Adrenal gland (tissue), 12 donors: ENCODE results near the gene DIPK1B. TPM values are rescaled to one million over a fixed set of nuclear protein-coding genes. Genes with fewer than 3 reads are reported as not detected.

ENCODE experiments used
- DNase-seq, 7 donors: peaks; one replicate each; pipeline ENCODE4 v3.0.0-alpha.2; 2019 to 2020
- H3K27ac ChIP-seq, 5 donors: fragments of 200-600 bp; sonication (generic) in 4 of 5; 1 replicate in 3 of 5; 2 replicates in 2 of 5; pipeline versions ENCODE4 v1.5.1 to v1.8.0; 2016 to 2020; ENCODE audit warnings: mild to moderate bottlenecking in 1 of 5
- H3K27me3 ChIP-seq: fragments of 200-600 bp; 2 replicates; pipeline ENCODE4 v1.8.0; 2021
- H3K36me3 ChIP-seq, 2 donors: fragments of 200-600 bp; replicated peaks in 1 of 2; 1 replicate in 1 of 2; 2 replicates in 1 of 2; pipeline versions ENCODE4 v1.5.1 to v1.8.0; 2018 to 2022
- H3K4me1 ChIP-seq, 2 donors: fragments of 200-600 bp; replicated peaks in 1 of 2; 1 replicate in 1 of 2; 2 replicates in 1 of 2; pipeline versions ENCODE4 v1.5.1 to v1.8.0; 2018 to 2021
- H3K4me3 ChIP-seq, 4 donors: fragments of 200-600 bp; sonication (generic) in 3 of 4; one replicate each; pipeline ENCODE4 v1.5.1; 2016 to 2018
- H3K9me3 ChIP-seq, 3 donors: fragments of 200-600 bp; sonication (generic) in 1 of 3; replicated peaks in 1 of 3; 1 replicate in 2 of 3; 2 replicates in 1 of 3; pipeline versions ENCODE4 v1.5.1 to v1.8.0; 2016 to 2021
- CTCF ChIP-seq, 6 experiments: fragments of 450-650 bp in 4 of 6; fragments of 200-600 bp in 2 of 6; sonication (generic) in 1 of 6; IDR thresholded peaks; 1 replicate in 5 of 6; 2 replicates in 1 of 6; pipeline versions ENCODE4 v1.5.1 to v1.8.0; 2016 to 2021; ENCODE audit warnings: antibody characterized with exemption in 6 of 6, mild to moderate bottlenecking in 2 of 6, moderate library complexity in 1 of 6
- POLR2A ChIP-seq, 2 donors: fragments of 450-650 bp; IDR thresholded peaks; one replicate each; pipeline ENCODE4 v1.6.1; 2017; ENCODE audit warnings: antibody characterized with exemption in 2 of 2, mild to moderate bottlenecking in 2 of 2, moderate library complexity in 1 of 2
- WGBS, 4 donors: extraction: QIAGEN DNeasy Blood & Tissue Kit in 2 of 4; methylation state at CpG; one replicate each; pipeline versions ENCODE4 v1.1.5 to v1.1.7; 2013 to 2017; 5-methylcytosine and 5-hydroxymethylcytosine counted together
- intact Hi-C, 2 donors: fragments of 100-400 bp; cut with DNase I; formaldehyde crosslinking; loops; one replicate each; pipeline versions ENCODE4 v1.14.1 to v1.15.0; 2022 to 2023
- polyA plus RNA-seq, 3 donors: library from polyadenylated mRNA; stranded (reverse); fragments of 200-250 nt in 2 of 3; fragments of 350-450 nt in 1 of 3; fragmentation: Illumina TruSeq in 1 of 3; extraction: RNeasy Lipid Tissue Mini Kit (QIAGEN cat#74804) in 1 of 3; gene quantifications; one replicate each; pipeline ENCODE4 v1.2.3, GENCODE V29; 2013 to 2014
- total RNA-seq, 9 donors: library from RNA; depleted of rRNA in 4 of 9; stranded (reverse); fragments of >200 nt in 4 of 9; fragments of 120-200 nt in 1 of 9; fragmentation: NEBNext Ultra II Directional in 1 of 9; extraction: Animal tissue kit (Norgen Biotek cat#: 25700) in 1 of 9; gene quantifications; one replicate each; pipeline versions ENCODE4 v1.1.0 to v1.2.4, GENCODE V29; 2013 to 2023
- donor health status: healthy with polysubstance abuse.
- donor health status: Bipolar disorder and iron deficiency.
- donor health status: DM: yes; HTN: yes; CAD: no.
- donor health status: DM: no; HTN: no; CAD: no.
- donor health status: DM: no; HTN: no; CAD: no.
- donor health status: DM: yes; HTN: yes; CAD: no.

Gene DIPK1B
- total and polyA plus RNA-seq, 12 donors: 1.4 to 19.2 (median 8.3) TPM

DNA sequence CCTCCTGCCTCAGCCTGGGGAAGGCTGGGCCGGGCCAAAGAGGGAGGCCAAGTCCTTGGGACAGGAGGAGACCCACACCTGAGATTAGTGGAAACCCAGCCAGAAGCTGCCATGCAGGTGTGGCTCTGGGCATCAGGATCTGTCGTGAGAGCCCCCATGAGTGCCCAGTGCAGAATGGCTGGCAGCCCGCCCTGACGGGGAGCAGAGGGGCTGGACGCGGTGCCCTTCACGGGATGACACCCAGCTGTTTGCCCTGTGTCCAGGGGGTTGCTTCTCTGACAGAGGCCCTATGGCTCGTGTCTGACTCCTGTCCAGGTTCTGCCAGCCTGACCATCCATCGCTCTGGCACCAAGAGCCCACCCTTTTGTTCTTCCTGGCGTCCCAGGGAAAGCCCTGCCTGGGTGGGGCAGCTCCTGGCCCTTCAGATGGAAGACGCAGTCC lies 8.5 kb downstream of the DIPK1B start:
- H3K9me3 ChIP-seq: no peaks in the 10 kb centered on the region
- peak in 1 of 7 donors; percentile 29 for DNase-seq
- peaks cover 0 to 37% of the 10 kb centered on the region in 2 donors for H3K36me3 ChIP-seq
- H3K4me1 ChIP-seq: peaks cover 0 to 2% of the 10 kb centered on the region in 2 donors
- no peak for TF ChIP-seq CTCF (IDR thresholded peaks at IDR 0.05)
- TF ChIP-seq POLR2A (IDR thresholded peaks at IDR 0.05): no peak
- no peak overlapping the region for H3K4me3 ChIP-seq
- intact Hi-C loops: no loop called here
- H3K27me3 ChIP-seq: no peaks in the 10 kb centered on the region
- peak overlapping the region in 1 of 5 donors; percentile 45 for H3K27ac ChIP-seq
- WGBS, 4 donors: 70 to 86% (median 75%) methylated on average over 7 to 11 of the region's 11 CpGs

DNA sequence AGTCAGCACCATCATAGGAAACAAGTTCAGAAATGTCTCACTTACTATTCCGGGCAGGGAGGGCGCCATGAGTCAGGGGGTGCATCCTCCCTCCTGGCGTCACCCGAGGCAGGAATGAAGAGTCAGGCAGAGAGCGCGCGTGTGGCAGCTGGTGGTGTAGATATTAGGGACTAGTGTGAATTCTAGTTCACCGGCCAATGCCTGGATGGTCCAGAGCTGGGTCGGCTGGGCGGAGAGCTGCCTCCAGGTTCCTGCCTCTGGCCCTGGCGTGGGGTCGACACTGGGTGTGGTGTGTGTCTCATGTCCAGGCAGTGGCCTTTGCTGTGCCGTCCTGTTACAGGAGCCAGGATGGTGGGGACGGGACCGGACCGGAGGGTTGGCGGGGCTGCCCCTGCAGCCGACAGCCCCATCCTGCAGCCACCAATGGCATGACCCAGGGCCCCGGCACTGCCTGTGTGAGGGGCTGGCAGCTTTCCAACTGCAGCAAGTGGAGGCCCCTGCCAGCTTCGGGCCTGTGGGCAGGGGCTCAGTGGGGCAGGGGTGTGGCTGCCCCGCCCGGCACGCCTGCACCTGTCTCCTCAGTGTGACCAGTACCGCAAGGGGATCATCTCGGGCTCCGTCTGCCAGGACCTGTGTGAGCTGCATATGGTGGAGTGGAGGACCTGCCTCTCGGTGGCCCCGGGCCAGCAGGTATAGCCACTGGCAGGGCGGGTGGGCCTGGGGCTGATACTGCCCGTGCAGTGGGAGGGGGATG lies 9.1 kb downstream of the DIPK1B start:
- peak in 4 of 7 donors; percentile 25 to 65 (median 39) for DNase-seq
- 71 to 84% (median 81%) methylated on average over 7 to 30 of the region's 30 CpGs for WGBS, 4 donors
- peaks cover 0 to 41% of the 10 kb centered on the region in 2 donors for H3K36me3 ChIP-seq
- no peaks in the 10 kb centered on the region for H3K27me3 ChIP-seq
- intact Hi-C loops: no loop called here
- H3K27ac ChIP-seq: peak overlapping the region in 1 of 5 donors; percentile 45
- H3K4me3 ChIP-seq: no peak overlapping the region
- TF ChIP-seq CTCF (IDR thresholded peaks at IDR 0.05): no peak
- no peak for TF ChIP-seq POLR2A (IDR thresholded peaks at IDR 0.05)
- H3K9me3 ChIP-seq: no peaks in the 10 kb centered on the region
- peaks cover 3 to 7% of the 10 kb centered on the region in 2 donors for H3K4me1 ChIP-seq

DNA sequence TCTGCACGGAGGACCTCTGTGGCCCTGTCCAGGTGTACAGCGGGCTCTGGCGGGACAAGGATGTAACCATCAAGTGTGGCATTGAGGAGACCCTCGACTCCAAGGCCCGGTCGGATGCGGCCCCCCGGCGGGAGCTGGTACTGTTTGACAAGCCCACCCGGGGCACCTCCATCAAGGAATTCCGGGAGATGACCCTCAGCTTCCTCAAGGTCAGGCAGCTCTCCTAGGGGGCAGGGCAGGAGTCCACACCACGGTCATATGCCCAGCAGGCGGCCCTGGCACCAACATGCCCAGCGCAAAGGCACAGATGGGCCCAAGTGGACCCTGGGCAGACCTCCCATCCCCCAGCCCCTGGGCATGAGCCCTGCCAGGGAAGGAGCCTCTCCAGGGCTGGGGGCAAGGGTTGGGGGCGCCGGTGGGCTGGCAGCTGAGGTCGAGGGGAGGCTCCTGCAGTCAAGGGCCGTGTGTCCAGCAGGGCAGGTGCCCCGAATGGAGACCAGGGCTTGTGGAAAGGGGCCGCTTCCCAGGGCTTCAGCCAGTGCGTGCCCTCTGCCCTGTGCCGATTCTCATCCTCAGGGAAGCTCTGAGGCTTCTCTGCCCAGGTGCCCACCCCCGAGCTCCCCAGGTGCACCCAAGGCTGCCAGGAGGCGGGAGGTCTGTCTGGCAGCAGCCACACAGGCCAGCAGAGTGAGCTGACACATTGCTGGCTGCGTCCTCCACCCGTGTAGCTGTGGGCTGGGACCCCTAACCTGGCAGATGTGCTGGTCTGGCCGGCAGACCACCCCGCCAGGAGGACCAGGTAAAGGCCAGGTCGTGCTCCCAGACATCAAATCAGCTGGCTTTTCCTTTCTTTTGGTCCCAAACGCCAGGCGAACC lies 10.0 kb downstream of the DIPK1B start:
- intact Hi-C loops: no loop called here
- H3K27ac ChIP-seq: no peak overlapping the region
- no peaks in the 10 kb centered on the region for H3K9me3 ChIP-seq
- 73 to 88% (median 81%) methylated on average over 4 to 31 of the region's 31 CpGs for WGBS, 4 donors
- no peak overlapping the region for H3K4me3 ChIP-seq
- peak in 1 of 7 donors; percentile 35 for DNase-seq
- H3K4me1 ChIP-seq: peaks cover 11 to 16% of the 10 kb centered on the region in 2 donors
- H3K27me3 ChIP-seq: no peaks in the 10 kb centered on the region
- peaks cover 0 to 41% of the 10 kb centered on the region in 2 donors for H3K36me3 ChIP-seq
- TF ChIP-seq CTCF (IDR thresholded peaks at IDR 0.05) (no peak), POLR2A (IDR thresholded peaks at IDR 0.05) (no peak)

DNA sequence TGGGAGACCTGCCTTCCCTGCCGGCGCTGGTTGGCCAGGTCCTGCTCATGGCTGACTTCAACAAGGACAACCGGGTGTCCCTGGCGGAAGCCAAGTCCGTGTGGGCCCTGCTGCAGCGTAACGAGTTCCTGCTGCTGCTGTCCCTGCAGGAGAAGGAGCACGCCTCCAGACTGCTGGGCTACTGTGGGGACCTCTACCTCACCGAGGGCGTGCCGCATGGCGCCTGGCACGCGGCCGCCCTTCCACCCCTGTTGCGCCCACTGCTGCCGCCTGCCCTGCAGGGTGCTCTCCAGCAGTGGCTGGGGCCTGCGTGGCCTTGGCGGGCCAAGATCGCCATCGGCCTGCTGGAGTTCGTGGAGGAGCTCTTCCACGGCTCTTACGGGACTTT lies 10.6 kb downstream of the DIPK1B start:
- H3K36me3 ChIP-seq: peaks cover 0 to 41% of the 10 kb centered on the region in 2 donors
- intact Hi-C loops: no loop called here
- WGBS, 4 donors: 76 to 86% (median 81%) methylated on average over 8 to 24 of the region's 24 CpGs

More for the DNA sequence above, 10.6 kb downstream of the DIPK1B start:
- peaks cover 12 to 16% of the 10 kb centered on the region in 2 donors for H3K4me1 ChIP-seq
- DNase-seq: no peak
- H3K4me3 ChIP-seq: no peak overlapping the region
- TF ChIP-seq CTCF (IDR thresholded peaks at IDR 0.05) (no peak), POLR2A (IDR thresholded peaks at IDR 0.05) (no peak)
- no peak overlapping the region for H3K27ac ChIP-seq
- H3K27me3 ChIP-seq: no peaks in the 10 kb centered on the region
- no peaks in the 10 kb centered on the region for H3K9me3 ChIP-seq
